Karpas-422 (cell line): ENCODE measurements around the gene AOPEP. TPM values are rescaled to one million over a fixed set of nuclear protein-coding genes. Genes with fewer than 3 reads are reported as not detected.

ENCODE experiments used
- DNase-seq: peaks from one replicate; pipeline ENCODE4 v3.0.0-alpha.2; 2015
- H2AFZ ChIP-seq: fragments of 200-600 bp; sonication (generic); 2 replicates; pipeline ENCODE4 v1.6.1; 2014; ENCODE audit warnings: antibody characterized with exemption, low read length, mixed read lengths
- H3K27ac ChIP-seq: fragments of 200-600 bp; sonication (generic); 2 replicates; pipeline ENCODE4 v1.5.1; 2014; ENCODE audit warnings: mild to moderate bottlenecking, low read length, moderate library complexity
- H3K27me3 ChIP-seq: fragments of 200-600 bp; sonication (generic); 2 replicates; pipeline ENCODE4 v1.6.1; 2014; ENCODE audit warnings: low read length, mixed read lengths
- H3K36me3 ChIP-seq: fragments of 200-600 bp; sonication (generic); 2 replicates; pipeline ENCODE4 v1.6.1; 2014; ENCODE audit warnings: low read length, mixed read lengths; ENCODE audit not compliant: insufficient read depth
- H3K4me1 ChIP-seq: fragments of 200-600 bp; sonication (generic); 2 replicates; pipeline ENCODE4 v1.6.1; 2014; ENCODE audit warnings: mild to moderate bottlenecking, low read length, mixed read lengths
- H3K4me2 ChIP-seq: fragments of 200-600 bp; sonication (generic); 2 replicates; pipeline ENCODE4 v1.6.1; 2014; ENCODE audit warnings: low read length, low read depth, mild to moderate bottlenecking; ENCODE audit not compliant: poor library complexity, severe bottlenecking
- H3K4me3 ChIP-seq: fragments of 200-600 bp; sonication (generic); 2 replicates; pipeline ENCODE4 v1.5.1; 2014; ENCODE audit warnings: mild to moderate bottlenecking, antibody characterized with exemption, low read length, mixed read lengths
- H3K79me2 ChIP-seq: fragments of 200-600 bp; sonication (generic); 2 replicates; pipeline ENCODE4 v1.6.1; 2014; ENCODE audit warnings: mild to moderate bottlenecking, low read length, mixed read lengths
- H3K9ac ChIP-seq: fragments of 200-600 bp; sonication (generic); 2 replicates; pipeline ENCODE4 v1.6.0; 2014; ENCODE audit warnings: low read length
- H3K9me2 ChIP-seq: fragments of 200-600 bp; sonication (generic), shearing (Covaris generic); replicated peaks from 2 replicates; pipeline ENCODE4 v1.6.0; 2014; ENCODE audit warnings: mild to moderate bottlenecking, low read length, moderate library complexity; ENCODE audit not compliant: insufficient read depth
- H3K9me3 ChIP-seq: fragments of 300-700, 200-600 bp; sonication (generic); 2 replicates; pipeline ENCODE4 v1.6.1; 2014; ENCODE audit warnings: low read length, mixed read lengths
- H4K20me1 ChIP-seq: fragments of 200-600 bp; sonication (generic); 2 replicates; pipeline ENCODE4 v1.6.1; 2014; ENCODE audit warnings: mild to moderate bottlenecking, antibody characterized with exemption, low read length, low read depth; ENCODE audit not compliant: insufficient read depth
- total RNA-seq: library from RNA; depleted of rRNA; stranded (reverse); fragments of >200 nt; shearing (Covaris generic); gene quantifications from 2 replicates; pipeline ENCODE4 v1.2.3, GENCODE V29; 2014; ENCODE audit warnings: low replicate concordance

AOPEP gene
- total RNA-seq, 1 experiment from 2014 or later = 22.7 TPM

DNA sequence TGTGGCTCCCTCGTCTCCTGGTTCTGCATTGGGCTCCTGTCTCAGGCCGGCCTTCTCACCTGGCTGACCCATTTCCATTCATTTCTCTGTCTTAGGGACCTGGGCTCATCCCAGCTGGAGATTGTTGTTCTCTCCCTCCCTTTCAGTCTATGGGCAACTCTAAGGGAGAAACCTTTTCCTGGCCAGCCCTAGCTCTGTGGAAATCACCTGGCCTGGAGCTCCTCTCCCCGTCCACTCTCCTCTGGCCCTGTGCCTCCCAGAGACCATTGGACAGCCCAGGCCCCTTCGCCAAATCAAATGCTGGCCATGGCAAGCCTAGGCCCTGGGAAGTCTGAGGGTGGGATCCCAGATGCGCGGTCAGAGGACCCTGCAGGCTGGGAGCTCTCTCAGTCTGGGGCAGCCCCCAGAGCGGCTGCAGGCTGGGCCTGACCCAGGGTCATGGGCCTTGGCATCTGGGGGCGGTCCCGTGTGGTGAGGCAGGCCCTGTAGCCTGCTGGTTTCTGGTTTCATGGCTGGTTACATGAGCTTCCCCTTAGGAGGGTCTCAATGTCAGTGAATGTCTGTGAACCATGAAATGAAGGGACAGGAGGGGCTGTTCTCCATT is 253.5 kb downstream of the AOPEP start:
- Histone ChIP-seq H2AFZ (no peak overlapping the region), H3K27me3 (no peaks in the 10 kb centered on the region), H3K27ac (no peak overlapping the region), H3K36me3 (no peaks in the 10 kb centered on the region), H3K4me1 (no peaks in the 10 kb centered on the region), H4K20me1 (no peaks in the 10 kb centered on the region), H3K9ac (no peak overlapping the region), H3K9me2 (no peaks in the 10 kb centered on the region), H3K4me2 (no peak overlapping the region), H3K9me3 (no peaks in the 10 kb centered on the region), H3K79me2 (no peaks in the 10 kb centered on the region), H3K4me3 (no peak overlapping the region)
- no peak for DNase-seq

DNA sequence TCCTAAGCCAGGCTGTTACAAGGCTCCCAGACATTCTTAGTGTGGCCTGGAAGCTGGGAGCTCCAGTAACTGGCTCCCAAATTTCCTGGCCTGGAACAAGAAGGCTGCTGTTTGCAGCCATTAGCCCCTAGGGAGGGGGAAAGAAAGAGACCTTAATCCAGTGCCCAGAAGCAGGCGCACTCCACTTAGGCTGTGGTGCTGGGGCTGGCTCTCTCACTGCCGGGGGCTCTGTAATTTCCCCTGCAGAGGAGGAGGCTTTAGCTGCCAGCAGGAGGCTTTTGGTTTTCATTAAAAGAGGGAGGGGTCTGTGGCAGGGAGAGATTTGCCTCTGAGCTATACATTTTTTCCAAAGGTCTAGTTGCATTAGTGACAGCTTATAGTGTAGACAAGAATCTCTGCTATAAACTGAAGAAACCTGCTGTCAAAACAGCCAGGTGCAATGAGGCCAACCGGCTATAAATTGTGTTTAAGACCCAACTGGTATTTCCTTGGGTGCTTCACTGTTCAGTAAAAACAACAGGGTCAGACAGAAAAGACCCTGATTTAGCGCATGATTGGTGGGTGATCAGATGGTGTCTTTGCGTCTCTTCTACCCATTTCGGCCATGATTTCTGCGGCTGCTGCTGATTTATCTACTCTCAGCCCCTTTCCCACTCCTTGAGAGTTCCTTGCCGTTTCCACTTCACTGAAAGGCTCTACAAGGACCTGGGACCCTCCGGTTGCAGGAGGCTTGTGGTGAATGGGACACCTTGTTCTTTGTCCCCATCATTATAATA is 254.6 kb downstream of the AOPEP start:
- H3K4me3 ChIP-seq = no peak overlapping the region
- no peak overlapping the region for H3K27ac ChIP-seq
- no peaks in the 10 kb centered on the region for H3K9me2 ChIP-seq
- H4K20me1 ChIP-seq = no peaks in the 10 kb centered on the region
- no peak for DNase-seq
- H3K9me3 ChIP-seq = no peaks in the 10 kb centered on the region
- H3K4me1 ChIP-seq = no peaks in the 10 kb centered on the region
- H3K4me2 ChIP-seq = no peak overlapping the region
- H2AFZ ChIP-seq = no peak overlapping the region
- no peaks in the 10 kb centered on the region for H3K27me3 ChIP-seq
- H3K79me2 ChIP-seq = no peaks in the 10 kb centered on the region
- H3K36me3 ChIP-seq = no peaks in the 10 kb centered on the region
- no peak overlapping the region for H3K9ac ChIP-seq

DNA sequence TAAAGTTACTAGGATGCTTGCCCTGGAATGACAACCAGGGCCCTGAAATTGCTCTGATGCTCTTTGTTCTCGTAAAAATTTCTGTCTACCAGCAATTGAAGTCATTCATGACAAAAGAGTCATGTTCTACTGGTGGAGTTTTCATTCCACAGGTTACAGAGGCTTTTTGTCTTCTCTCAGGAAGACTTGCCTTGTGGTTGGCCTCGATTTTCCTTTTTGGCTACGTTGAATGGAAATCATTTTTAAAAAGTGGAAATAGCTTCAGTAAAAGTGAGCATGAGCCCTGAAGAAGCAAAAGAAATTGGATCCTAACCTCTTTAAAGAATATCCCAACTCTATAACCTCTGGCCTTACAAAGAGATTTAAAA is 255.2 kb downstream of the AOPEP start:
- H4K20me1 ChIP-seq = no peaks in the 10 kb centered on the region
- H3K9me2 ChIP-seq = no peaks in the 10 kb centered on the region
- H3K4me2 ChIP-seq = no peak overlapping the region
- no peak overlapping the region for H2AFZ ChIP-seq
- no peak overlapping the region for H3K9ac ChIP-seq
- H3K4me3 ChIP-seq = no peak overlapping the region
- no peaks in the 10 kb centered on the region for H3K9me3 ChIP-seq
- no peaks in the 10 kb centered on the region for H3K4me1 ChIP-seq
- no peaks in the 10 kb centered on the region for H3K36me3 ChIP-seq
- DNase-seq = no peak
- no peaks in the 10 kb centered on the region for H3K79me2 ChIP-seq
- H3K27me3 ChIP-seq = no peaks in the 10 kb centered on the region
- H3K27ac ChIP-seq = no peak overlapping the region

DNA sequence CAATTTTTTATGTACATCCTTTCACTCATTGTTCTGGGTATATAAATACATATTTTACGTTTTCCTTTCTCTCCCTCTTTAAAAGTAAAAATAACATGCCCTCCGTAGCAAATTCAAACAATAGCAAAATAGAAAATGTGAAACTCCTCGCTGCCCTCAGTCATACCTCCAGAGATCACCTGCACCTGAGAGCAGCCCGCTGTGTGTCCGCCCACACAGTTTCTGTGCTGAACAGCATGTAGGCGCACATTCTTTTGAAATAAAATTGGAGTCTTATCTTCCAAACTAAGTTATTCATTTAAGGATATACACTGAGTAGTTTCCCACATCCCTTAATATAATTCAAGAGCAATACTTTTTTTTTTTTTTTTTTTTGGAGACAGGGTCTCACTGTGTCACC is 255.7 kb downstream of the AOPEP start:
- no peak overlapping the region for H3K4me3 ChIP-seq
- no peak overlapping the region for H3K27ac ChIP-seq
- H3K27me3 ChIP-seq = no peaks in the 10 kb centered on the region
- H3K79me2 ChIP-seq = no peaks in the 10 kb centered on the region
- H4K20me1 ChIP-seq = no peaks in the 10 kb centered on the region
- no peaks in the 10 kb centered on the region for H3K4me1 ChIP-seq
- H3K9me2 ChIP-seq = no peaks in the 10 kb centered on the region
- H3K4me2 ChIP-seq = no peak overlapping the region
- no peak for DNase-seq
- H3K36me3 ChIP-seq = no peaks in the 10 kb centered on the region
- H3K9me3 ChIP-seq = no peaks in the 10 kb centered on the region
- H2AFZ ChIP-seq = no peak overlapping the region
- no peak overlapping the region for H3K9ac ChIP-seq

DNA sequence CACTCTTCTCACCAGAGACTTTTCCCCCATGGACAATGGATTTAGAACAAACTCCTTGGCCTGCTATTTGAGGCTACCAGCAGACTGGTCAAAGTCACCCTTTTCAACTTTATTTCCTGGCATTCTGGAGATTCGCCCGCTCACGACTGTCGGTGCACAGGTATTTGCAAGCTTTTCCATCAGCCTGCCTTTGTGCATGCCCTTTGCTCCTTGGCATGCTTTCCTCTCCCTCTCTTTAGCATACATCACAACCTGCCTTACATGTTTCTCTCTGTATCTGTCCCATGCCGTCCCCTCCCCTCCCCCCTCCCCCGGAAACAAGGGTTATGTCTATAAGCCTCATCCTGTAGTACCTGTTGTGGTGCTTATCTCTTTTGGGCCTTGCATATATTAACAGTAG is 257.1 kb downstream of the AOPEP start:
- DNase-seq = no peak
- H3K4me1 ChIP-seq = no peaks in the 10 kb centered on the region
- no peaks in the 10 kb centered on the region for H3K9me2 ChIP-seq
- H3K4me2 ChIP-seq = no peak overlapping the region
- H3K9ac ChIP-seq = no peak overlapping the region
- no peaks in the 10 kb centered on the region for H4K20me1 ChIP-seq
- no peak overlapping the region for H3K27ac ChIP-seq
- H2AFZ ChIP-seq = no peak overlapping the region
- no peaks in the 10 kb centered on the region for H3K9me3 ChIP-seq
- no peak overlapping the region for H3K4me3 ChIP-seq
- H3K27me3 ChIP-seq = no peaks in the 10 kb centered on the region
- H3K79me2 ChIP-seq = no peaks in the 10 kb centered on the region
- no peaks in the 10 kb centered on the region for H3K36me3 ChIP-seq

DNA sequence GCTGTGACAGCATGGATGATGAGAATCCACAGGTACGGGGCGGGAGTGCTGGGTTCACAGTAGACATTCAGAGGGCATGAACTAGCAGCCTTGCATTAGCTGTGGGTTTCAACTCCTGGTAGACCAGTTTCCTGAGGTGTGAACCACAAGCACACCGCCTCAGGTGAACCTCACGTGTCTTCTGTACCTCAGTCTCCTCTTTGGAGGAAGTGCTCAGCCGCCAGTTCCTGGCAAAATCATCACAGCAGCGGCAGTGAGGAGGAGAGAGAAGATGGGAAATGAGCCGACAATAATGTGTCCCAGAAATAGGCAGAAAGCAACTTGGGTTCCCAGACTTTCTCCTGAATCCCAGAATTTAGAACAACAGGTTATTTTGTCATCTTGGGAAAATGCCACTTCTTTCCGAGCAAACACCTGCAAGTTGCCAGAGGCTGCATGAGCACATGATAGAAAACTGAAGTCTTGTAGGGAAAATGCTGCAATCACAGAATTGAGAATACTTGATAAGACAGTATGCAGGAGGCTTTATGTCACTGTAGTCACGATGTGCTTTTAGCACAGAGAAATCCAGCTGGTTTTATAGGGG is 258.5 kb downstream of the AOPEP start:
- no peak for DNase-seq
- H3K36me3 ChIP-seq = no peaks in the 10 kb centered on the region
- no peaks in the 10 kb centered on the region for H4K20me1 ChIP-seq
- no peaks in the 10 kb centered on the region for H3K9me2 ChIP-seq
- H3K4me1 ChIP-seq = no peaks in the 10 kb centered on the region
- no peak overlapping the region for H2AFZ ChIP-seq
- no peak overlapping the region for H3K9ac ChIP-seq
- no peaks in the 10 kb centered on the region for H3K9me3 ChIP-seq
- no peaks in the 10 kb centered on the region for H3K79me2 ChIP-seq
- H3K27me3 ChIP-seq = no peaks in the 10 kb centered on the region
- no peak overlapping the region for H3K4me2 ChIP-seq
- H3K4me3 ChIP-seq = no peak overlapping the region
- H3K27ac ChIP-seq = no peak overlapping the region

DNA sequence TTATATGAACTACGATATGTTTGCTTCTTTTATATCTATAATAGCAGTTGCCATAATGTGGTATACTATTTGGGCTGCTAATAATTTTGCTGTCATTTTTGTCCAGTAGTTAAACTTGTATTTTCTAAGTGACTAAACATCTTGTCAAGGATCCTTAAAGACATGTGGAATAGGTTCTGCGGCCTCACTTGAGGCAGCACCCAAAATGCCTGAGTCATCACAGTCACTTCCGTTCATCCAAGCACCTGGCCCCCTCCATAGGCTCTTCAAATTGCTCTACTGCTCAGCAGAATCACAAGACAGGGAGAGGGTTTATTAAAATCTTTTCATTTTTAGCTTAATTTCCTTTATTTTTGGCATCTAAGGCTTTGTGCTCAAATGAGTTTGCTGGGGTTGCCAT is 259.1 kb downstream of the AOPEP start:
- no peaks in the 10 kb centered on the region for H4K20me1 ChIP-seq
- no peaks in the 10 kb centered on the region for H3K27me3 ChIP-seq
- H3K4me3 ChIP-seq = no peak overlapping the region
- H3K9me3 ChIP-seq = no peaks in the 10 kb centered on the region
- no peak overlapping the region for H3K27ac ChIP-seq
- no peaks in the 10 kb centered on the region for H3K79me2 ChIP-seq
- no peak for DNase-seq
- H3K4me2 ChIP-seq = no peak overlapping the region
- no peak overlapping the region for H2AFZ ChIP-seq
- no peak overlapping the region for H3K9ac ChIP-seq
- H3K36me3 ChIP-seq = no peaks in the 10 kb centered on the region
- no peaks in the 10 kb centered on the region for H3K4me1 ChIP-seq
- H3K9me2 ChIP-seq = no peaks in the 10 kb centered on the region

DNA sequence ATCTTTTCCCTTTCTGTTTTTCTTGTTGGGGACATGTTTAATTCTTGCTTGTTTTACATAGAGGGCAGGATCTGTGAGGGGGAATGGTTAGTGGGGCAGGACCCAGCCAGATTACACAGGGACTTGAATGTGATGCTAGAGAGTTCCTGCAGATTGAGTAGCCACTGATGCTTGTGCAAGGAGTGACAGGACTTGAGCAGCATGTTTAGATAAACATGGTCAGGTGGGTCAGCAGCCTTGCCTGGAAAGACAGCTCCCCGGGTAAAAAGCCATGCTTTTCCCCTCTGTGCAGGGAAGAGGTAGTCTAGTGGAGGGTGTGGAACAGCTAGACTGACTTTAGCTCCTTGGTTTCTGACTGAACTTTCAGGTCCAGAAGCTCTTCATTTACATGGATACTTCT is 261.2 kb downstream of the AOPEP start:
- no peak overlapping the region for H3K4me3 ChIP-seq
- DNase-seq = no peak
- no peaks in the 10 kb centered on the region for H3K9me2 ChIP-seq
- H3K36me3 ChIP-seq = no peaks in the 10 kb centered on the region
- H4K20me1 ChIP-seq = no peaks in the 10 kb centered on the region
- H3K27ac ChIP-seq = no peak overlapping the region
- H3K9ac ChIP-seq = no peak overlapping the region
- no peaks in the 10 kb centered on the region for H3K79me2 ChIP-seq
- H3K9me3 ChIP-seq = no peaks in the 10 kb centered on the region
- no peaks in the 10 kb centered on the region for H3K27me3 ChIP-seq
- no peak overlapping the region for H2AFZ ChIP-seq
- no peaks in the 10 kb centered on the region for H3K4me1 ChIP-seq
- no peak overlapping the region for H3K4me2 ChIP-seq
